Central memory CD4-positive, alpha-beta T cell (primary cell): ENCODE results near the gene FOXP1.
A peak's percentile ranks its signal among the peaks of the same experiment; 100 is the strongest.

Source experiments
- DNase-seq: peaks from one replicate; pipeline ENCODE4 v3.0.0; 2022

Gene FOXP1

GRCh38 chr3:71012971-71013370 lies 570.6 kb downstream of the FOXP1 start:
- DNase-seq, result no peak

GRCh38 chr3:71011565-71012287 lies 571.8 kb downstream of the FOXP1 start:
- DNase-seq, result peak; percentile 27

GRCh38 chr3:71010726-71011455 lies 572.6 kb downstream of the FOXP1 start:
- DNase-seq, result peak; percentile 75

- peak; percentile 28 for DNase-seq
Measured at GRCh38 chr3:71008350-71008935, 575.1 kb downstream of the FOXP1 start.

- DNase-seq, result peak; percentile 33
Measured at GRCh38 chr3:71006810-71007785, 576.4 kb downstream of the FOXP1 start.

- DNase-seq, result no peak
Measured at GRCh38 chr3:71005702-71006321, 577.7 kb downstream of the FOXP1 start.

GRCh38 chr3:71003511-71003910 lies 580.0 kb downstream of the FOXP1 start:
- no peak for DNase-seq

- no peak for DNase-seq
Measured at GRCh38 chr3:71002298-71002697, 581.2 kb downstream of the FOXP1 start.

- DNase-seq, result no peak
Measured at GRCh38 chr3:71001303-71001830, 582.2 kb downstream of the FOXP1 start.

- DNase-seq, result no peak
Measured at GRCh38 chr3:71000483-71000882, 583.0 kb downstream of the FOXP1 start.

GRCh38 chr3:70999730-71000129 lies 583.8 kb downstream of the FOXP1 start:
- no peak for DNase-seq

GRCh38 chr3:70996082-70996481 lies 587.4 kb downstream of the FOXP1 start:
- DNase-seq, result no peak

- no peak for DNase-seq
Measured at GRCh38 chr3:70994644-70995043, 588.9 kb downstream of the FOXP1 start.

- DNase-seq, result no peak
Measured at GRCh38 chr3:70992562-70993204, 590.8 kb downstream of the FOXP1 start.

GRCh38 chr3:70992131-70992530 lies 591.4 kb downstream of the FOXP1 start:
- DNase-seq, result no peak

- no peak for DNase-seq
Measured at GRCh38 chr3:70990723-70991122, 592.8 kb downstream of the FOXP1 start.

- DNase-seq, result peak; percentile 34
Measured at GRCh38 chr3:70990185-70990584, 593.3 kb downstream of the FOXP1 start.

- DNase-seq, result no peak
Measured at GRCh38 chr3:70989174-70989573, 594.4 kb downstream of the FOXP1 start.

- no peak for DNase-seq
Measured at GRCh38 chr3:70988111-70988510, 595.4 kb downstream of the FOXP1 start.

GRCh38 chr3:70985572-70985971 lies 598.0 kb downstream of the FOXP1 start:
- DNase-seq, result no peak

- no peak for DNase-seq
Measured at GRCh38 chr3:70984776-70985482, 598.6 kb downstream of the FOXP1 start.
